GM18858 (cell line): ENCODE data around the gene PCDHB7.
"Not testable (repeated sequence)": the region's sequence is repeated elsewhere in the genome, so short reads cannot be mapped to it uniquely, and the experiment has no call there.

Experiments
- ATAC-seq: cut with Tn5 transposase; IDR thresholded peaks from one replicate; pipeline ENCODE4 v1.9.1; 2021; ENCODE audit not compliant: unreplicated experiment

The PCDHB7 gene

GRCh38 chr5:141223112-141223783, 50.8 kb downstream of the PCDHB7 start, which contains the start of gene PCDHB14:
PCDHB14 (plus strand) TSS chr5:141223343; CDS start chr5:141223506, 163 bp downstream.
- ATAC-seq, result no peak

- not testable (repeated sequence) for ATAC-seq
These were observed 52.4 kb downstream of the PCDHB7 start for GRCh38 chr5:141224844-141225243.

- ATAC-seq, result not testable (repeated sequence)
These were observed 53.0 kb downstream of the PCDHB7 start for GRCh38 chr5:141225421-141225820.
